HepG2 (cell line): Measurements from ENCODE around the gene XRCC3. TPM values are rescaled to one million over a fixed set of nuclear protein-coding genes. Genes with fewer than 3 reads are reported as not detected.

Source experiments
- ATAC-seq: fragments of 200-7000 bp; cut with Tn5 transposase; 3 replicates; pipeline ENCODE4 v1.9.1; 2020; ENCODE audit warnings: mild to moderate bottlenecking, moderate library complexity
- BruUV-seq: library from RNA; stranded (reverse); fragments of 400-500 nt; replicated peaks from 2 replicates; lab custom pipeline; 2021; lab: Mats Ljungman, UMichigan
- CTCF ChIA-PET: fragments of 300-600 bp; formaldehyde crosslinking; extraction: SDS; loops from one replicate; lab custom pipeline; 2021; ENCODE audit warnings: low total read pairs, inconsistent platforms, low intra/inter-chr PET ratio; lab: Yijun Ruan, JAX
- POLR2A ChIA-PET: fragments of 350-600 bp; sonication (Branson Sonifier 250); formaldehyde crosslinking; loops from one replicate; lab custom pipeline; 2020; ENCODE audit warnings: antibody characterized with exemption, inconsistent platforms; lab: Yijun Ruan, JAX
- DNase-seq: peaks from one replicate; pipeline ENCODE4 v3.0.0-alpha.2; 2015; ENCODE audit warnings: low spot score
- FAIRE-seq: peaks from 3 replicates; lab custom pipeline; 2011; peaks lifted over from hg19 to GRCh38; lab: Jason Lieb, UNC
- H2AFZ ChIP-seq: one replicate; pipeline ENCODE4 v1.6.1; 2011; ENCODE audit warnings: low read length, inconsistent platforms
- H3K27ac ChIP-seq: fragments of 300-600 bp; 3 replicates; pipeline ENCODE4 v1.8.0; 2011; ENCODE audit warnings: mixed run types, mild to moderate bottlenecking, mixed read lengths, low read length, inconsistent platforms; ENCODE audit not compliant: insufficient read depth; ENCODE audit errors: extremely low read length
- H3K27me3 ChIP-seq, 2 experiments: fragments of 200-600 bp in 1 of 2; 2 replicates in 1 of 2; 3 replicates in 1 of 2; pipeline versions ENCODE4 v1.6.0 to v1.8.0; 2011; ENCODE audit warnings: low read length in 2 of 2, mild to moderate bottlenecking in 2 of 2, moderate library complexity in 2 of 2, inconsistent platforms in 1 of 2; ENCODE audit not compliant: insufficient read depth in 2 of 2, control insufficient read depth in 1 of 2
- H3K36me3 ChIP-seq, 2 experiments: fragments of 200-600 bp in 1 of 2; replicated peaks in 1 of 2; 2 replicates in 1 of 2; 3 replicates in 1 of 2; pipeline versions ENCODE4 v1.5.1 to v1.8.0; 2011; ENCODE audit warnings: low read length in 2 of 2, inconsistent platforms in 1 of 2; ENCODE audit not compliant: insufficient read depth in 2 of 2, control insufficient read depth in 1 of 2
- H3K4me1 ChIP-seq: 2 replicates; pipeline ENCODE4 v1.5.1; 2012; ENCODE audit warnings: low read length, inconsistent platforms; ENCODE audit not compliant: insufficient read depth
- H3K4me2 ChIP-seq: 2 replicates; pipeline ENCODE4 v1.6.0; 2011; ENCODE audit warnings: low read depth, low read length, inconsistent platforms
- H3K4me3 ChIP-seq, 3 experiments: fragments of 200-600 bp in 1 of 3; sonication (generic), shearing (Covaris generic) in 1 of 3; replicated peaks in 1 of 3; 2 replicates each; pipeline ENCODE4 v1.5.1; 2011 to 2016; ENCODE audit warnings: low read length in 3 of 3, inconsistent platforms in 2 of 3, low read depth in 2 of 3, mild to moderate bottlenecking in 2 of 3, control low read depth in 1 of 3, mixed read lengths in 1 of 3; ENCODE audit not compliant: insufficient read depth in 1 of 3
- H3K79me2 ChIP-seq: one replicate; pipeline ENCODE4 v1.6.1; 2011; ENCODE audit warnings: low read length, inconsistent platforms; ENCODE audit not compliant: insufficient read depth
- H3K9ac ChIP-seq: 2 replicates; pipeline ENCODE4 v1.6.0; 2011; ENCODE audit warnings: mild to moderate bottlenecking, low read depth, low read length, inconsistent platforms; ENCODE audit not compliant: insufficient read depth
- H3K9me3 ChIP-seq: 2 replicates; pipeline ENCODE4 v1.5.1; 2012; ENCODE audit warnings: mild to moderate bottlenecking, low read length
- H4K20me1 ChIP-seq: 2 replicates; pipeline ENCODE4 v1.6.0; 2011; ENCODE audit warnings: inconsistent platforms, mild to moderate bottlenecking, low read length, moderate library complexity; ENCODE audit not compliant: insufficient read depth
- RBM39 ChIP-seq: fragments of 200-400 bp; formaldehyde crosslinking; IDR thresholded peaks from one replicate; pipeline ENCODE4 v1.6.1; 2018; ENCODE audit warnings: antibody characterized with exemption, mild to moderate bottlenecking, low read depth, low read length; ENCODE audit not compliant: poor library complexity, severe bottlenecking
- ZSCAN31 ChIP-seq: sonication (generic); formaldehyde crosslinking; IDR thresholded peaks from 2 replicates; pipeline ENCODE4 v1.5.0; 2020; ENCODE audit warnings: low read depth, mild to moderate bottlenecking, missing genetic modification reagents
- WGBS: methylation state at CpG from one replicate; pipeline ENCODE4 v1.1.6; 2017; ENCODE audit warnings: low lambda C conversion rate; 5-methylcytosine and 5-hydroxymethylcytosine counted together
- in situ Hi-C: cut with HindIII; loops from 2 replicates; pipeline ENCODE4 v1.10.0; 2017; ENCODE audit warnings: low pct_unique_long_range_greater_than_20kb; ENCODE audit not compliant: extremely low pct_ligation_motif_present
- intact Hi-C: fragments of 100-400 bp; cut with micrococcal nuclease; formaldehyde crosslinking; loops from one replicate; pipeline ENCODE4 v1.10.0; 2022; ENCODE audit not compliant: unreplicated experiment
- polyA plus RNA-seq, 8 experiments: library from polyadenylated mRNA; depleted of rRNA in 3 of 8; stranded (reverse) in 7 of 8; unstranded in 1 of 8; fragments of >200 nt; fragmentation: Illumina TruSeq in 4 of 8; extraction: Trizol in 4 of 8; gene quantifications; 2 replicates each; pipeline versions ENCODE4 v1.2.1 to v1.2.3, GENCODE V29; 2011 to 2016; ENCODE audit warnings: low read depth in 4 of 8, missing spikeins in 1 of 8, mixed read lengths in 1 of 8; ENCODE audit not compliant: insufficient read depth in 1 of 8
- total RNA-seq, 5 experiments: library from RNA; depleted of rRNA; stranded (reverse); fragments of >200 nt; fragmentation: Illumina TruSeq; extraction: Trizol; gene quantifications; 2 replicates each; pipeline ENCODE4 v1.2.3, GENCODE V29; 2016; ENCODE audit warnings: low read depth in 1 of 5

Gene XRCC3
- total and polyA plus RNA-seq, 2 of the 13 experiments (the other 11 are each of a cell fraction or from before 2014, with no cell fraction given): 5.4 to 25.8 TPM

- no peak overlapping the region for H3K9ac ChIP-seq
- no peak overlapping the region for H3K4me3 ChIP-seq
- no peak for DNase-seq
- H3K79me2 ChIP-seq: peaks cover 14% of the 10 kb centered on the region
- H3K27ac ChIP-seq: no peak overlapping the region
- ATAC-seq: no peak; the same call in 2 of the 3 replicates
- no peak overlapping the region for H2AFZ ChIP-seq
- intact Hi-C loops: no loop called here
- no peaks in the 10 kb centered on the region for H4K20me1 ChIP-seq
- H3K4me1 ChIP-seq: no peaks in the 10 kb centered on the region
- FAIRE-seq: no peak
- no peaks in the 10 kb centered on the region for H3K9me3 ChIP-seq
- BruUV-seq: no TSS peak
- no peaks in the 10 kb centered on the region for H3K27me3 ChIP-seq
- H3K4me2 ChIP-seq: no peak overlapping the region
- ChIA-PET CTCF (no interaction called here), POLR2A (no interaction called here)
- WGBS: 96% methylated on average over 20 of the region's 24 CpGs
- H3K36me3 ChIP-seq: peaks cover 21 to 60% of the 10 kb centered on the region in 2 experiments
- in situ Hi-C loops: no loop called here
- no peak for TF ChIP-seq ZSCAN31 (CRISPR knock-in tag)
Measured at GRCh38 chr14:103729496-103730448, 14.5 kb upstream of the XRCC3 start.

GRCh38 chr14:103728721-103729120 is 13.5 kb upstream of the XRCC3 start:
- intact Hi-C loops (no loop called here), in situ Hi-C loops (no loop called here)
- Histone ChIP-seq H3K79me2 (peaks cover 18% of the 10 kb centered on the region), H3K9me3 (no peaks in the 10 kb centered on the region), H3K27ac (no peak overlapping the region), H2AFZ (no peak overlapping the region), H3K4me3 (no peak overlapping the region), H3K9ac (no peak overlapping the region), H4K20me1 (no peaks in the 10 kb centered on the region), H3K4me1 (no peaks in the 10 kb centered on the region), H3K27me3 (no peaks in the 10 kb centered on the region), H3K36me3 (peaks cover 19 to 51% of the 10 kb centered on the region in 2 experiments), H3K4me2 (no peak overlapping the region)
- no peak for DNase-seq
- no TSS peak for BruUV-seq
- no peak for FAIRE-seq
- CTCF ChIA-PET: no interaction called here
- POLR2A ChIA-PET: no interaction called here
- ATAC-seq: no peak
- WGBS: 99% methylated on average over 12 of the region's 12 CpGs
- TF ChIP-seq RBM39: no peak
